Heart left ventricle (tissue), 16 donors: ENCODE data around the gene PTBP2. TPM values are rescaled to one million over a fixed set of nuclear protein-coding genes. Genes with fewer than 3 reads are reported as not detected.

Experiments
- ATAC-seq, 4 donors: fragments of 200-7000 bp; cut with Tn5 transposase; one replicate each; pipeline ENCODE4 v1.9.1; 2020 to 2022; ENCODE audit warnings: moderate library complexity in 4 of 4, mild to moderate bottlenecking in 3 of 4, moderate number of reproducible peaks in 1 of 4
- DNase-seq, 5 donors: peaks; one replicate each; pipeline ENCODE4 v3.0.0-alpha.2; 2020
- H3K27ac ChIP-seq, 12 donors: fragments of 200-600 bp; sonication (generic) in 4 of 12; one replicate each; pipeline versions ENCODE4 v1.5.0 to v1.8.0; 2016 to 2022; ENCODE audit warnings: mild to moderate bottlenecking in 2 of 12
- H3K27me3 ChIP-seq, 9 donors: fragments of 200-600 bp; sonication (generic) in 2 of 9; one replicate each; pipeline versions ENCODE4 v1.5.1 to v1.8.0; 2016 to 2022; ENCODE audit warnings: mild to moderate bottlenecking in 3 of 9
- H3K36me3 ChIP-seq, 9 donors: fragments of 200-600 bp; sonication (generic) in 2 of 9; one replicate each; pipeline versions ENCODE4 v1.5.0 to v1.8.0; 2018 to 2022; ENCODE audit warnings: mild to moderate bottlenecking in 2 of 9
- H3K4me1 ChIP-seq, 12 donors: fragments of 200-600 bp; sonication (generic) in 4 of 12; one replicate each; pipeline versions ENCODE4 v1.5.0 to v1.8.0; 2016 to 2022; ENCODE audit warnings: mild to moderate bottlenecking in 3 of 12
- H3K4me3 ChIP-seq, 12 donors: fragments of 200-600 bp; sonication (generic) in 4 of 12; one replicate each; pipeline versions ENCODE4 v1.5.0 to v1.8.0; 2017 to 2022; ENCODE audit warnings: mild to moderate bottlenecking in 9 of 12, moderate library complexity in 4 of 12
- H3K9me3 ChIP-seq, 12 donors: fragments of 200-600 bp; sonication (generic) in 4 of 12; one replicate each; pipeline versions ENCODE4 v1.5.0 to v1.8.0; 2016 to 2022; ENCODE audit warnings: mild to moderate bottlenecking in 1 of 12
- POLR2A ChIP-seq, 2 donors: fragments of 450-650 bp; IDR thresholded peaks; one replicate each; pipeline ENCODE4 v1.6.1; 2017; ENCODE audit warnings: antibody characterized with exemption in 2 of 2, mild to moderate bottlenecking in 2 of 2, moderate library complexity in 2 of 2
- WGBS, 4 donors: extraction: QIAGEN DNeasy Blood & Tissue Kit in 2 of 4; methylation state at CpG; one replicate each; pipeline versions ENCODE4 v1.1.5 to v1.1.7; 2013 to 2018; 5-methylcytosine and 5-hydroxymethylcytosine counted together
- intact Hi-C, 10 donors: fragments of 100-400 bp; cut with DNase I; formaldehyde crosslinking; loops; one replicate each; pipeline versions ENCODE4 v1.11.1 to v1.14.2; 2022
- polyA plus RNA-seq, 2 donors: library from polyadenylated mRNA; stranded (reverse); fragments of 200-250 nt; gene quantifications; one replicate each; pipeline ENCODE4 v1.2.3, GENCODE V29; 2013
- total RNA-seq, 9 donors: library from RNA; depleted of rRNA in 2 of 9; stranded (reverse); fragments of >200 nt in 2 of 9; fragmentation: NEBNext Ultra II Directional in 3 of 9; extraction: Animal tissue kit (Norgen Biotek cat#: 25700) in 3 of 9; gene quantifications; one replicate each; pipeline versions ENCODE4 v1.1.0 to v1.2.4, GENCODE V29; 2016 to 2023
- TF ChIP-seq, protein P1 (sequence below), 12 donors: fragments of 200-600 bp; sonication (generic) in 4 of 12; IDR thresholded peaks; one replicate each; pipeline versions ENCODE4 v1.5.0 to v1.8.0; 2018 to 2022; ENCODE audit warnings: antibody characterized with exemption in 12 of 12, mild to moderate bottlenecking in 5 of 12
- donor health status: ischemic (EF 13 %, LVEDD 7.1; RV severe dilation, severe dysfunction).
- donor health status: healthy with polysubstance abuse.
- donor health status: DM: no; HTN: yes; CAD: no.
- donor health status: DM: no; HTN: no; CAD: no.
- donor health status: ischemic (EF 25% LVEDD 6.9; RV normal size, moderate dysfunction).
- donor health status: ischemic (EF 25% LVEDD 5.7; RV mildly dilated, moderate dysfunction).
- donor health status: healthy.
- donor health status: DM: yes; HTN: yes; CAD: no.
- donor health status: ischemic (EF 35%, LVEDD 5.7; RV mildly dilated, moderate dysfunction).
- donor health status: nonischemic (EF 11% LVEDD 7.7; RV severe dilation, severe dysfunction).
- donor health status: DM: yes; HTN: yes; CAD: no.
- donor health status: PGD.
- donor health status: ischemic (EF 29% LVEDD 5.4; RV normal size, mild dysfunction).
- donor health status: nonischemic (EF 23%, LVEDD 6.1; RV moderate dilation, normal function).

Gene PTBP2
- total and polyA plus RNA-seq, 11 donors, result 6.9 to 17.6 (median 12.2) TPM

DNA sequence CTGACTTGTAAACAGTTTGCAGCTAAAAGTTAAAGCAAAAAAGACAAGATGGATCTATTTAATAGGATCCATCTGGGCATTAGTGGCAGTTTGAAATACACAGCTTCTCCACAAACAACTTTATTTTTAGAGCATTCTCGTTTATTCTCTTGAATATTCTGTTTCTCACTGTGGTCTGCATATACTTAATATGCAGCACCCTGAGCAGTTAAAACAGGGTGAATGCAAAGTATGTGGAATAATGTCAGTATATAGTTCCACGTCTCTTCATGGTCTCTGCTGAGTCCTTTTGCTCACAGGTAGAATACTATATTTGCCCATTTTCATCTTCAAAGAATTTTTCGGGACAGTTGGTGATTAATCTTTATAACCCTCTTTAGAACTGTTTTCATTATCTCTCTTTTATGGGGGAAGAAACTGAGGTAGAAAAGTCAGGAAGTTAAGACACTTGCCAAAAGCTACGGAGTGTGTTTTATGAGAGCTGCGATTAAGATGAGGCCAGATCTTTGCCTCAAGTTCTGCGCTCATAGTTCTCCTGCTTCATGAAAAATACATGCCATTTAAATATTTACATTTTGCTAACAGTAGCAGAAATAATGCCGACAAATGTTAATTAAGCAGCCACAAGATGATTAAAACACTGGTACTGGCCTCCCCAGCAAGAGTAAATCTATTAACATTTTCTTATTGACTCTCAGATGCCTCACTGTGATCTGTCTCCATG is 115.6 kb downstream of the PTBP2 start:
- Histone ChIP-seq H3K9me3 (no peaks in the 10 kb centered on the region), H3K27me3 (no peaks in the 10 kb centered on the region), H3K4me3 (no peak overlapping the region), H3K4me1 (no peaks in the 10 kb centered on the region), H3K27ac (no peak overlapping the region), H3K36me3 (no peaks in the 10 kb centered on the region)
- ATAC-seq (no peak), DNase-seq (no peak)
- TF ChIP-seq POLR2A (IDR thresholded peaks at IDR 0.05), result no peak
- TF ChIP-seq, protein P1, sequence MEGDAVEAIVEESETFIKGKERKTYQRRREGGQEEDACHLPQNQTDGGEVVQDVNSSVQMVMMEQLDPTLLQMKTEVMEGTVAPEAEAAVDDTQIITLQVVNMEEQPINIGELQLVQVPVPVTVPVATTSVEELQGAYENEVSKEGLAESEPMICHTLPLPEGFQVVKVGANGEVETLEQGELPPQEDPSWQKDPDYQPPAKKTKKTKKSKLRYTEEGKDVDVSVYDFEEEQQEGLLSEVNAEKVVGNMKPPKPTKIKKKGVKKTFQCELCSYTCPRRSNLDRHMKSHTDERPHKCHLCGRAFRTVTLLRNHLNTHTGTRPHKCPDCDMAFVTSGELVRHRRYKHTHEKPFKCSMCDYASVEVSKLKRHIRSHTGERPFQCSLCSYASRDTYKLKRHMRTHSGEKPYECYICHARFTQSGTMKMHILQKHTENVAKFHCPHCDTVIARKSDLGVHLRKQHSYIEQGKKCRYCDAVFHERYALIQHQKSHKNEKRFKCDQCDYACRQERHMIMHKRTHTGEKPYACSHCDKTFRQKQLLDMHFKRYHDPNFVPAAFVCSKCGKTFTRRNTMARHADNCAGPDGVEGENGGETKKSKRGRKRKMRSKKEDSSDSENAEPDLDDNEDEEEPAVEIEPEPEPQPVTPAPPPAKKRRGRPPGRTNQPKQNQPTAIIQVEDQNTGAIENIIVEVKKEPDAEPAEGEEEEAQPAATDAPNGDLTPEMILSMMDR (IDR thresholded peaks at IDR 0.05), result no peak
- WGBS, 4 donors, result 72 to 88% (median 77%) methylated on average over 7 of the region's 7 CpGs
- intact Hi-C loops, result no loop called here

DNA sequence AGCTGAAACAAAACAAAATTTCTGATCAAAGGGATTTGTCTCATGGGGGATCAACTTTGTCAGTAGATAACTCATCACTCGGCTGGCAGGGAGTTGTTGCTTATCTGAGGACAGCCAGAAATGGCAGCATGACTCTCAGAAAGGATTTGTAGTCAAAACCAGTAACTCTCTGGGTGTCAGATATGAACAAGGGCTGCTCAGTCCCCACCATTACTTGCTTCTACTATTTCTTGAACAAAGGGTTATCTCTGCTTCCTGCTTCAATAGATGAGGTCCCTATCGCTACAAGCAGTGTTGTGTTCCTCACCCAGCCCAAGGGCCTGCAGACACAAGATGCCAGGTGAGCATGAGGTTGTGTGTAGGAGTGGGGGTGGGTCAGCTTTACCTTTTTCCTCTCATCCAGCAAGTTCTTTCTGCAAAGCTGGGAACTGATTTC is 116.2 kb downstream of the PTBP2 start:
- Histone ChIP-seq H3K27ac (no peak overlapping the region), H3K4me1 (peaks cover 0 to under 1% (median 0%) of the 10 kb centered on the region in 12 donors), H3K9me3 (no peaks in the 10 kb centered on the region), H3K4me3 (no peak overlapping the region), H3K36me3 (no peaks in the 10 kb centered on the region), H3K27me3 (no peaks in the 10 kb centered on the region)
- intact Hi-C loops, result no loop called here
- WGBS, 4 donors, result 48 to 63% (median 52%) methylated on average over 2 of the region's 2 CpGs
- DNase-seq (no peak), ATAC-seq (no peak)
- TF ChIP-seq, protein P1 (IDR thresholded peaks at IDR 0.05), result no peak
- no peak for TF ChIP-seq POLR2A (IDR thresholded peaks at IDR 0.05)

DNA sequence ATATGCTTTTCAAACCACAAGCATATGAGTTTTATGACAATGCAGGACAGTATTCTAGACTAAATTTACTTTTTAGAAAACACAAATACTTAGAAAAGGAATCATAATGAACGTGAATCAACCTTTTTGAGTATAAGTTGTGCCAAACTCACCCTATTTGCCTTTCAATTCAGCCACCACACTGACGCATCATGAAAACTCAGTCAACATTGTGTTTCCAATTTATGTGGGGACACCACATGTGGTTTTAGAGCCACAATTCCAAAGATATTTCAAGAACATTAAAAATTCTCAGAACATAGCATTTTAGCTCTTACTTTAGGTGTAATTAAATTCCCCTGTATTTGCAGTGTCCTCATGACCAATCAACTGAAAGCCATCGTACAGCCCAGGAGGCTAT is 118.8 kb downstream of the PTBP2 start:
- H3K27ac ChIP-seq, result no peak overlapping the region
- no peak for DNase-seq
- no peaks in the 10 kb centered on the region for H3K36me3 ChIP-seq
- H3K4me3 ChIP-seq, result no peak overlapping the region
- intact Hi-C loops, result loop anchor here in 1 of 10 donors (10.0 kb wide), 1 partner anchor 606 kb away; no protein-coding TSS in a partner anchor
- ATAC-seq, result no peak
- H3K9me3 ChIP-seq, result no peaks in the 10 kb centered on the region
- no peaks in the 10 kb centered on the region for H3K27me3 ChIP-seq
- H3K4me1 ChIP-seq, result peaks cover 0 to 3% (median 0%) of the 10 kb centered on the region in 12 donors
- TF ChIP-seq, protein P1 (IDR thresholded peaks at IDR 0.05), result no peak
- TF ChIP-seq POLR2A (IDR thresholded peaks at IDR 0.05), result no peak
- 94 to 96% (median 95%) methylated on average over 3 of the region's 3 CpGs for WGBS, 4 donors

DNA sequence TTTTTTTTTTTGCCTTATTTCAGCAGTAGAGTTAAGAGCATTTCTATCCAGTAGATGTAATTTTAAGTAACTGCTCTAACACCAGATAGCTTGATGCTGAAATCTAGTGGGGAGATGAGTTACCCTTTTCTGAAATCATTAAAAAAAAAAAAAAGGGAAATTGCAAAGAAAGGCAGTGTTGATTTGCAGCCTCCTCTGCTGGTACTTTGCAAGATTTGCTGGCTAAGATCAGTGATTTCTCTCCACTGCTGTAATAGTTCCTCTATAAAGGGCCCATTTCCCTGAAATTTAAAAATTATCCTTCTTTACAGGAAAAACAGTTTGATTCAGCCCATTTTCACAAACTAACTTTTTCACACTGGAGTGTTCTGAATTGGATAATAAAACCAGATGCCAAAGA is 120.6 kb downstream of the PTBP2 start:
- ATAC-seq (no peak), DNase-seq (no peak)
- no peak overlapping the region for H3K27ac ChIP-seq
- no peak for TF ChIP-seq POLR2A (IDR thresholded peaks at IDR 0.05)
- TF ChIP-seq, protein P1 (IDR thresholded peaks at IDR 0.05), result no peak
- intact Hi-C loops, result loop anchor here in 1 of 10 donors (10.0 kb wide), 1 partner anchor 607 kb away; no protein-coding TSS in a partner anchor
- H3K27me3 ChIP-seq, result no peaks in the 10 kb centered on the region
- H3K9me3 ChIP-seq, result no peaks in the 10 kb centered on the region
- H3K4me1 ChIP-seq, result peaks cover 0 to 3% (median 0%) of the 10 kb centered on the region in 12 donors
- no peak overlapping the region for H3K4me3 ChIP-seq
- no peaks in the 10 kb centered on the region for H3K36me3 ChIP-seq
